ENCODE measurements around the gene DEFB123.

- TF ChIP-seq CTCF (IDR thresholded peaks at IDR 0.05), result no peak
- TF ChIP-seq POLR2AphosphoS5 (IDR thresholded peaks at IDR 0.05), result no peak
- no peak for TF ChIP-seq POLR2A (IDR thresholded peaks at IDR 0.05; ENCODE audit: low read depth)
Observed at GRCh38 chr20:31484001-31484400, 43.6 kb downstream of the DEFB123 start.

Measured in esophagus muscularis mucosa (tissue), 3 donors.